HG02885 (cell line): ENCODE measurements around the gene CBR4.
"Not testable (repeated sequence)": the region's sequence is repeated elsewhere in the genome, so short reads cannot be mapped to it uniquely, and the experiment has no call there.

Source experiments
- ATAC-seq: cut with Tn5 transposase; IDR thresholded peaks from one replicate; pipeline ENCODE4 v1.9.1; 2021; ENCODE audit warnings: mild to moderate bottlenecking; ENCODE audit not compliant: unreplicated experiment, poor library complexity

Gene CBR4

DNA sequence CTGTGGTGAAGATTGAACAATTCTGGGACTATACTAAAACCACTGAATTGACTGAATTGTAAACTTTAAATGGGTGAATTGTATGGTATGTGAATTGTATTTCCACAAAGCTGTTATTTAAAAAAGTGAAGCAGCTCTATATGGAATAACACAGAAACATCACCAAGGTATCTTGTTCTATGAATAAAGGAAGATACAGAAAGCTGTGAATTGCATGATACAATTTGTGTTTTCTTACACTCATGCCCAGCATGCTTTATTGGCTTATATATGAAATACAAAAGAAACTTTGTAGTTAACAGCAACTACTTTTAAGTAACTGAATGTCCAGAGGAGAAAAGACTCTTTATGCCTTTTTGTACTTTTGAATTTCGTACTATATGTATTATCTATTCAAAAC lies 11.5 kb downstream of the CBR4 start:
- no peak for ATAC-seq

DNA sequence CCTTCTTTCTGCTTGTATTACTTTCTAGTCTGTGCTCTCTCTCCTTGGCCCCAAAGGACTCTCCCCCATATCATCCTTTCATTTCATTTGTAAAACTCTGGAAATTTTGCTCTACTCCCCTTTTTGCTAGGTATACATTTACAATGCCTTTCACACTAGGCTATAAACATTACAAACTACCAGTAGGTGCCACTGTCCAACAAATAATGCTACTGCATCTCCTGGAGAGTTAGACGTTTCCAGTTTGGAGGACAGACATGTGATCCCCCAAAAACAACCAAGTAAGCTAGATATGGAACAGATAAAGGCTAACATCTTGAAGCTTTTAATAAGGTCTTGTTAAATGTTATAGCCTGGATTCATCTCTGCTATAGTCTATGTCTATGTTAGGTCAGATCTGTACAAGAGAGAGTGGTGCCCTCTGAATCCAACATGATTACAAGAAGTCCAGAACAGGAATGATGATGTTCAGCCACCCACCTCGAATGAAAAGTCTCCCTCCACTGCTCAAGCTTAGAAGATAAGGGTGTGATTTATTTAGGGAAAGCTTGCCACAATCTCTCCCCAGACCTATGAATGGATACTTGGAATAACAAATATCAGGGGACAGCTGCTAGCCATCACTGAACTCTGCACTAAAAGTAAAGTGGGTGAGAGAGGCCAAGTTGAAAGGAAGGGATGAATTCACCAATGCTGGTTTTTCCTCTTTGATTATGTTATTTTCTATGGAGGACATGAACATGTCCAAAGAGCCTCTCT lies 14.3 kb downstream of the CBR4 start:
- ATAC-seq, result no peak

DNA sequence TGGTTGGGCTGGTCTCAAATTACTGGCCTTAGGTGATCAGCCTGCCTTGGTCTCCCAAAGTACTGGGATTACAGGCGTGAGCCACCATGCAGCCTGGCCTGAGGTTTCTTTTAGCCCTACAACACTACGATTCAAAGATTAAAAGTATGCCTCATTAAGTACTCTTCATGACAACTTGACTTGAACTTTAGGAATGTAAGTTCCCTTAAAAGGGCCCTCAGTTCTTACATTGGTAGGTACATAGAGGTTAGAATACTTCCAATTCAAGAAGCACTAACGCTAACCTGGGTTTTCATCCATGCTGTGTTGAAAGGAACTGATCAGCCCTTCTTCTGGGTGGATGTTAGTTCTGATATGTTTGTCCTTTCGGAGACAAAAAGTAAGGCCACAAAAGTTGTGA lies 15.1 kb downstream of the CBR4 start:
- ATAC-seq, result no peak

DNA sequence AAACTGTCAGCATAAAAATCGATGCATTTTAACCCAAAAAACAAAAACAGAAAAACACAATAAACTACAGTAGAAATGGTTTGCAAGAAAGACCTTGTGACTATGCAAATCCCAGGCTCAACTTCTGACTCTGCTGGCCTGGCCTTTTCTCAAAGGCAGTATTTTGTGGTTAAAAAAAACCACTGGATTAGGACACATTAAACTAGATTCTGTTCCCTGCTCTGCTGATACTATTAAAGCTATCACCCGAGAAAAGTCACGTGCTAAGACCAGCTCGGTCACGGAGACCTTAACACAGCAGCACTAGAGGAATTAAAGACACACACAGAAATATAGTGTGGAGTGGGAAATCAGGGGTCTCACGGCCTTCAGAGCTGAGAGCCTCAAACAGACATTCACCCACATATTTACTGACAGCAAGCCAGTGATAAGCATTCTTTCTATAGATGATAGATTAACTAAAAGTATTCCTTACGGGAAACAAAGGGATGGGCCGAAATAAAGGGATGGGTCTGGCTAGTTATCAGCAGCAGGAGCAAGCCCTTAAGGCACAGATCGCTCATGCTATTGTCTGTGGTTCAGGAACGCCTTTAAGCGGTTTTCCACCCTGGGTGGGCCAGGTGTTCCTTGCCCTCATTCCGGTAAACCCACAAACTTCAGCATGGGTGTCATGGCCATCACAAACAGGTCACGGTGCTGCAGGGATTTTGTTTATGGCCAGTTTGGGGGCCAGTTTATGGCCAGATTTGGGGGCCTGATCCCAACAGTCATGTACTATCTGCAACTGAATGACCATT lies 16.1 kb downstream of the CBR4 start:
- ATAC-seq, result no peak

DNA sequence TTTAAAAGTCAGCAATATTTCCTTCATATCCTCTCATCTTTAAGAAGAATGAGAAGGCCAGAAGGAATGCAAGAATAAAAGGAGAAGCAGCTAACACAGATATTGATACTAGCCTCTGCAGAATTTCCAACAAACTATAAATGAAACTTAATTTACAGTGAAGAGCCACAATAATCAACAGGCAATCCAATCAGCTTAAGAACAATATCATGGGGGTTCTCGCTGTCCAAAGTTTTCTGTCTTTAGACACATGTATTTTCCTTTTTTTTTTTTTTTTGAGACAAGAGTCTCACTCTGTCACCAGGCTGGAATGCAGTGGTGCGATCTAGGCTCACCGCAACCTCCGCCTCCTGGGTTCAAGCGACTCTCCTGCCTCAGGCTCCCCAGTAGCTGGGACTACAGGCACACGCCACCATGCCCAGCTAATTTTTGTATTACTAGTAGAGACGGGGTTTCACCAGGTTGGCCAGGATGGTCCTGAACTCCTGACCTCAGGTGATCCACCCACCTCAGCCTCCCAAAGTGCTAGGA lies 17.0 kb downstream of the CBR4 start:
- ATAC-seq, result not testable (repeated sequence)

DNA sequence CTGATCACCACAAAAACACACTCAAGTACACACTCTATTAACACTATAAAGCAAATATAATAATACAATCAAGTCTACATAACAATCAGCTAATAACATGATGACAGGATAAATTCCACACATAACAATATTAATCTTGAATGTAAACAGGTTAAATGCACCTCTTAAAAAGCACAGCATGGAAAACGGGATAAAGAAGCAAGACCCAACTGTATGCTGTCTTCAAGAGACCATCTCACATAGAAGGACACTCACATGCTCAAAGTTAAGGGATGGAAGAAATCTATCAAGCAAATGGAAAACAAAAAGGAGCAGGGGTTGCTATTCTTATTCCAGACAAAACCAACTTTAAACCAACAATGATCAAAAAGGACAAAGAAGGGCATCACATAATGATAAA lies 28.1 kb downstream of the CBR4 start:
- ATAC-seq, result no peak

DNA sequence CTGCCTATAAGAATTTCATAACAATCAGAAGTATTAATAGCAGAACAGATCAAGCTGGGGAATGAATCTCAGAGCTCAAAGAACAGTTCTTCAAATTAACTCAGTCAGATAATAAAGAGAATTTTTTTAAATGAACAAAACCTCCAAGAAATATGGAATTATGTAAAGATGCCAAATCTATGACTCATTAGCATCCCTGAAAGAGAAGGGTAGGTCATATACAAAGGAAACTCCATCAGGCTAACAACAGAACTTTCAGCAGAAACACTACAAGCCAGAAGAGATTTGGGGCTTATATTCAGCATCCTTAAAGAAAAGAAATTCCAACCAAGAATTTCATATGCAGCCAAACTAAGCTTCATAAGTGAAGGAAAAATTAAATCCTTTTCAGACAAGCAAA lies 28.6 kb downstream of the CBR4 start:
- ATAC-seq, result no peak

DNA sequence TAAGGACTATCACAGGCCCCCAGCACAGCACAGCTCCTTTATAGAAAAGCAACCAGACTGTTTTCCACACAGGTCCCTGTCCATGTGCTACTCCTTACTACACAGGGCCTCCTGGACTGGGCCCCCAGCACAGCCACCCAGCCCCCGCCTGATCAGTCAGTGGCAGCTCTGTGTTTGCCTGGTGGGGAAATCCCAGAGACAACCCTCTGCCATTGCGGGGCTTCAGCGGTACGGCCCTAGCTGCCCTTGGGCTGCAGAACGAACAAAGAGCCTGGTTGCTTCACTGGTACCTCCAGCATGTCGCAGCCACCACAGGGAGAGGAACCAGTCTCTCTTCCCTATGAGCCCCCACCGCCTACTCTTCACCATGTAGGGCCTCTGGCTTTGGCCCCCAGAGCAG lies 30.7 kb downstream of the CBR4 start:
- no peak for ATAC-seq

DNA sequence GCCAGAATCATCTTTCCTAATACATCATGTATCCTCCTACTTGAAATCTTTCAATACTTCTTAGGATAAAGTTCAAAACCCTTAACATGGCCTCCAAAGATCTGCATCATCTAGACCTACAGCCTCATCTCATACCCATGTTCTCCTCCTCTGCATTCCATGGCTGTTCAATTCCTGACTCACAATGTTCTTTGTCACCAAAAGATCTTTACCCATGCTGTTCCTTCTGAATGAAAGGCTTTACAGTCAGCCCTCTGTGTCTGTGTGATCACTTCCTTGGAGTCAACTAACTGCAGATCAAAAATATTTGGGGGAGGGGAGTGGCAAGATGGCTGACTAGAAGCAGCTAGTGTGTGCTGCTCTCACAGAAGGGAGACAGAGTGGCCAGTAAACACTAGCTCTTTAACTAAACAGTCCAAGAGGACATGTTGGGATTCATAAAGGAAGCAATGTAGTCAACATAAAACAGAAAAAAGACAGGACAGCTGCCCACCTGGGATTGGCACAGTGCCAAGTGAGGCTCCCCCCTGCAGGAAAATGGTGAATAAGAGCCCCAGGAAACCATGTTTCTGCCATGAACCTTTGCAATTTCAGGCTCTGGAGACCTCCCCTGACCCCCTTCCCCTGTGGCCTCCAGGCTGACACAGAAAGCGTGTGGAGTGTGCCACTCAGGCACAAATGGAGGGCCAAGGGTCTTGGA lies 31.9 kb downstream of the CBR4 start:
- no peak for ATAC-seq

DNA sequence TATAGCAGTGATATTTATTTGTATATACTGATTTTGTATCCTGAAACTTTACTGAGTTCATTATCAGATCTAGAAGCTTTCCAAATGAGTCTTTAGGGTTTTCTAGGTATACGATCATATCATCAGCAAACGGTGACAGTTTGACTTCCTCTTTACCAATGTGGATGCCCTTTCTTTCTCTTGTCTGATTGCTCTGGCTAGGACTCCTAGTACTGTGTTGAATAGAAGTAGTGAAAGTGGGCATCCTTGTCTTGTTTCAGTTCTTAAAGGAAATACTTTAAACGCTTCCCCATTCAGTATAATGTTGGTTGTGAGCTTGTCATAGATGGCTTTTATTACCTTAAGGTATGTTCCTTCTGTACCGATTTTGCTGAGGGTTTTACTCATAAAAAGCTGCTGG lies 37.5 kb downstream of the CBR4 start:
- ATAC-seq, result no peak

DNA sequence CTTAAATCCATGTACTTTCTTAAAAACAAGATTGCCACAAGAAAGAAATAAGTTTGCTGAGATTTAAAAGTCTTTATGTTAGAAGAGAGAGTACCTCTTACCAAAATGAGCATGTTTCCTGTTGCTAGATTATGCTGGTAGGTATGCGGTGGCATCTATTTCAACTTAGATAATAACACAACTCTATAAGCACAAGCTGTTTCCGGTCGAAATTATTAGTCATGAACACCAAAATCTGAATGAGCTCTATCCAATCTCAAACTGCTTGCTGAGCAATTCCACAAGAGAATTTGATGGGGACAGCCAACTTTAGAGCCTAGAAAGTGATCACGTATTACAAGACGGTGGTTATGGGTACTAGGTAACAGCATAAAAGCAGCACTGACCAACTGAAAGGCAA lies 49.3 kb downstream of the CBR4 start:
- no peak for ATAC-seq

DNA sequence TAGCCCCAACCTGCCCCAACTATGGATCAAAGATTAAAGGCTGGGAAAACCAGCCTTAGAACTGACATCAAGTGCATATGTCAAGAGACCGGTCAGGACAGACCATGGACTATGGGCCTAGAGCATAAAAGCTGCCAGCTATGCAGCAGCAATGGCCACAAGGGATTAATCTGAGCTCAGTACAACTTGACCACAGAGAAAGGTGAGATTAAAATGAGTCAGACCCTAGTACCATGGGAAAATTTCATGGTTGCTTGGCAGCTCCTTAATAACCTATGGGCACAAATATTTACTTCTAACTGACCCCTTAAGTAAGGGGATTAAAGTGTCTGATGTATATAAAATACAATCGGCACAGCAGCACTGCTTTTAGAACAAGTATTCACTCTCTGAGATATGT lies 54.4 kb downstream of the CBR4 start:
- ATAC-seq, result no peak

DNA sequence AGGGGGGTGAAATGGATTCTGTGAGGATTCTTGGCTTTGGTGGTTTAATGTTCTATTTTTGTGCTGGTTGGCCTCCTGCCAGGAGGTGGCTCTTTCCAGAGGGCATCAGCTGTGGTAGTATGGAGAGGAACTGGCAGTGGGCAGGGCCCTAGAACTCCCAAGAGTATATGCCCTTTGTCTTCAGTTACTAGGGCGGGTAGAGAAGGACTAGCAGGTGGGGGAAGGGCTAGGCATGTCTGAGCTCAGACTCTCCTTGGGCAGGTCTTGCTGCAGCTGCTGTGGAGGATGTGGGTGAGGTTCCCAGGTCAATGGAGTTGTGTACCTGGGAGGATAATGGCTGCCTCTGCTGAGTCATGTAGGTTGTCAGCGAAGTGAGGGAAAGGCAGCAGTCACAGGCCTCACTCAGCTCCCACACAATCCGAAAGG lies 57.2 kb downstream of the CBR4 start:
- ATAC-seq, result not testable (repeated sequence)

DNA sequence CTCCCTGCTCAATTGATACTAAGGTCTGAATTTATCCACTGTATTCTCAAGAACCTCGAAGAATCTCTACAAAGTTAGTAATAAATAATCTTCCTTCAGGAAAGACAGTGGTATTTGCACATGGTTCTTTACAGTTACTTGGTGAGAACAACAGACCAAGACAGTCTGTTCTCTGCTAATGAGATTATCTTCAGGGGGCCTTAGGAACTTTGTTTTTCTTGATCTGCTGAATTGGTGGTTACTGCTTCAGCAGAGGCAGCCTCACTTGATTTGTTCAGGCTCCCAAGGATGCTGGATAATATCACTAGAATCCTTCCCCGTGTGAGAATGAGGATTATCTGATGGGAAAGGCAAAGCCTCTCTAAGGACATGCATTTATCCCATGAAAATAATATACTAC lies 64.8 kb downstream of the CBR4 start:
- no peak for ATAC-seq

DNA sequence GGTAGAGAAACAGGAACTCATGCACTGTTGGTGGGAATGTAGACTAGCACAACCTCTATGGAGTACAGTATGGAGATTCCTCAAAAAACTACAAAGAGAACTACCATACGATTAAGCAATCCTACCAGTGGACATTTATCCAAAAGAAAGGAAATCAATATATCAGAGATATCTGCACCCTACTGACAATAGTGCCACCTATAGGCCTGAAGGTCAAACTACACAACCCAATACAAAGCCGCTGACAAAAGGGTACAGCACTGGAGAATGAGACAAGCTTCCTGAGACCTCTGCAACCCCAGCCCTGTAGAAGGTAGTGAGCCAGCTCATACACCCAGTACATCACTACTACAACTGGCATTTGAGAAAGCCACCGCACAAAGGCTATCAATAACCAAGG lies 67.1 kb downstream of the CBR4 start:
- no peak for ATAC-seq
